Fibroblast of peridontal ligament (primary cell): Measurements from ENCODE around the gene MYL5.

Experiments
- DNase-seq: peaks from one replicate; pipeline ENCODE4 v3.0.0-alpha.2; 2010; ENCODE audit errors: extremely low read depth

Gene MYL5

GRCh38 chr4:675036-675882 lies 917 bp downstream of the MYL5 start:
- no peak for DNase-seq

- no peak for DNase-seq
These were observed 1.9 kb downstream of the MYL5 start for GRCh38 chr4:675980-676870.

- no peak for DNase-seq
These were observed 2.5 kb downstream of the MYL5 start for GRCh38 chr4:676871-677235.

- no peak for DNase-seq
These were observed 3.3 kb downstream of the MYL5 start for GRCh38 chr4:677431-678293.

GRCh38 chr4:678331-679103 lies 4.2 kb downstream of the MYL5 start:
- no peak for DNase-seq

GRCh38 chr4:679104-679481 lies 4.8 kb downstream of the MYL5 start:
- DNase-seq = no peak

GRCh38 chr4:679629-680028 lies 5.3 kb downstream of the MYL5 start:
- no peak for DNase-seq

- DNase-seq = no peak
These were observed 5.7 kb downstream of the MYL5 start for GRCh38 chr4:680091-680490.

- DNase-seq = no peak
These were observed 6.2 kb downstream of the MYL5 start for GRCh38 chr4:680551-680927.

- peak; percentile 23 for DNase-seq
These were observed 6.7 kb downstream of the MYL5 start for GRCh38 chr4:680928-681645.

GRCh38 chr4:681736-682451 lies 7.6 kb downstream of the MYL5 start:
- no peak for DNase-seq

GRCh38 chr4:682490-683172 lies 8.3 kb downstream of the MYL5 start:
- DNase-seq = no peak

GRCh38 chr4:683247-683897 lies 9.0 kb downstream of the MYL5 start:
- no peak for DNase-seq

GRCh38 chr4:683982-684622 lies 9.8 kb downstream of the MYL5 start:
- DNase-seq = peak; percentile 48

- DNase-seq = no peak
These were observed 10.4 kb downstream of the MYL5 start for GRCh38 chr4:684623-685327.

GRCh38 chr4:685679-686412 lies 11.5 kb downstream of the MYL5 start:
- DNase-seq = no peak
